GM12864 (cell line): Measurements from ENCODE around the gene UGT1A3.

Source experiments
- DNase-seq: peaks from one replicate; pipeline ENCODE4 v3.0.0-alpha.2; 2011; ENCODE audit warnings: low read depth
- H3K4me3 ChIP-seq: 2 replicates; pipeline ENCODE4 v1.5.1; 2011; ENCODE audit warnings: mild to moderate bottlenecking, low read depth, low read length, control low read depth
- TF ChIP-seq, protein P1 (sequence below): IDR thresholded peaks from 2 replicates; pipeline ENCODE4 v1.5.1; 2011; ENCODE audit warnings: low read depth, mild to moderate bottlenecking, moderate library complexity, low read length, control low read depth, inconsistent platforms; ENCODE audit errors: missing control alignments

UGT1A3 gene

DNA sequence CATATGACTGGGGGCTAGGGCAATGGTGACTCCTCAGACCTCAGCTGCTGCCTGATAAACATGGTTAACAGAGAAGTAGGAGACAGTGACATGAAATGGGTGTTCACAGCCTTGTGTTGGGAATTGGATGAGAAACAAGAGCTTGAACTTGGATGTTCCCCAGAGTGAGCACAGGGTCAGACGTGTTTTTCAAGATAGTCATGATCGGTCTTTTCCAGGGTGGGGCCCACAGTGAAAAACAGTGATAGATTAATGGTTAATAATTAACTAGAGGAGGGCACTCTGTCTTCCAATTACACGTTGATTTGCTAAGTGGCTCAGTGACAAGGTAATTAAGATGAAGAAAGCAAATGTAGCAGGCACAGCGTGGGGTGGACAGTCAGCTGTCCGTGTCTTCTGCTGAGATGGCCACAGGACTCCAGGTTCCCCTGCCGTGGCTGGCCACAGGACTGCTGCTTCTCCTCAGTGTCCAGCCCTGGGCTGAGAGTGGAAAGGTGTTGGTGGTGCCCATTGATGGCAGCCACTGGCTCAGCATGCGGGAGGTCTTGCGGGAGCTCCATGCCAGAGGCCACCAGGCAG lies at the start of gene UGT1A3:
UGT1A3 (plus strand) TSS at position 320 of the 579 bp plus-strand sequence; CDS start at position 405, 85 bp downstream.
- no peak for DNase-seq
- TF ChIP-seq, protein P1, sequence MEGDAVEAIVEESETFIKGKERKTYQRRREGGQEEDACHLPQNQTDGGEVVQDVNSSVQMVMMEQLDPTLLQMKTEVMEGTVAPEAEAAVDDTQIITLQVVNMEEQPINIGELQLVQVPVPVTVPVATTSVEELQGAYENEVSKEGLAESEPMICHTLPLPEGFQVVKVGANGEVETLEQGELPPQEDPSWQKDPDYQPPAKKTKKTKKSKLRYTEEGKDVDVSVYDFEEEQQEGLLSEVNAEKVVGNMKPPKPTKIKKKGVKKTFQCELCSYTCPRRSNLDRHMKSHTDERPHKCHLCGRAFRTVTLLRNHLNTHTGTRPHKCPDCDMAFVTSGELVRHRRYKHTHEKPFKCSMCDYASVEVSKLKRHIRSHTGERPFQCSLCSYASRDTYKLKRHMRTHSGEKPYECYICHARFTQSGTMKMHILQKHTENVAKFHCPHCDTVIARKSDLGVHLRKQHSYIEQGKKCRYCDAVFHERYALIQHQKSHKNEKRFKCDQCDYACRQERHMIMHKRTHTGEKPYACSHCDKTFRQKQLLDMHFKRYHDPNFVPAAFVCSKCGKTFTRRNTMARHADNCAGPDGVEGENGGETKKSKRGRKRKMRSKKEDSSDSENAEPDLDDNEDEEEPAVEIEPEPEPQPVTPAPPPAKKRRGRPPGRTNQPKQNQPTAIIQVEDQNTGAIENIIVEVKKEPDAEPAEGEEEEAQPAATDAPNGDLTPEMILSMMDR, result no peak
- no peak within 1 kb of the TSS for H3K4me3 ChIP-seq

DNA sequence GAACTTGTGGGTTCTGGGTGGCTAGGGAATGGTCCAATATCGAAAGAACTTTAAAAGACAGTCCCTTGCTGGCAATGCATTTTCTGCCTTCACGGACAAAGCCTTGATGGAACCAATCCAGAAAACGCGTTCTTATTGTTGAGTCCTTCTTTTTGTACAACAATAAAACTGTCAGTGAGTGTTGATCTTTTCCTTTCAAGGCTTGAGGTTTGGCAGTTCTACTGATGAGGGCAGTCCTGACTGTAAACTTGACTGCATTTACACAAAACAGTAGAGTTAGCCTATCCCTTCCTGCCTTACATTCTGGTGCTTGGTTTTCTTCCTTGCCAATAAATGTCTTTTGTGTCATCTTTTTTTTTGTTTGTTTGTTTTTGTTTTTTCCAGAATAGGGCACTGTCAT lies 49.6 kb upstream of the UGT1A3 start:
- TF ChIP-seq, protein P1, result no peak
- H3K4me3 ChIP-seq, result no peak overlapping the region
- no peak for DNase-seq

DNA sequence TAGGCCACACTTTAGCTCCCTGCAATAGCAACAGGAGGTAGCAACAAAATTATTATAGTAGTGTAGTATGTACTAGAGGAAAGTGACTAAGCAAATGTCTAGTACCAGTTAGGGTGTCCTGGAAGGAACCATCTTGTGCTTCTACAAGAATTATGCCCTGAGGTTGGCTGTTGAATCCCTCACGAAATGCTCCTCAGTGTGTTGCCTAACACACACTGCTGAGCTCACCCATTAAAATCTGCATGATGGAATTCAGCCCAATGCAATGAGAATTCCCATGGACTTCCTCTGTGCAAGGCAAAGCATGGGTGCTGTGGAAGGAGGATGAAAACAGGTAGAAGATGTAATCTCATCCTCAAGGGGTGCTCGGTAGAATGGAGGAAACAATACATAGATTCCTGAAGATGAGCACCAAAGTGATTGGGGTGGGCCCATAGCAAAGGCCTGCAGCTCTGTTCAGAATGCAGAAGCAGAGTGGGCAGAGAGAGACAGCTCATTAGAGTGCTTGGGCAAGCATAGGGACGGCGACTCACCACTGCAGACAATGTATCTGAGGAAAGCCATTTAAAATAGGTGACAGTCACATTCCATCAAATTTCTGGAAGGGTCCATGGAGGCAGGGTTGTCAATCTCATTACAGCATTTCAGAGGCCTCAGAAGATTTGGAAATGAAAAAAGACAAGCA lies 48.3 kb upstream of the UGT1A3 start:
- no peak for DNase-seq

DNA sequence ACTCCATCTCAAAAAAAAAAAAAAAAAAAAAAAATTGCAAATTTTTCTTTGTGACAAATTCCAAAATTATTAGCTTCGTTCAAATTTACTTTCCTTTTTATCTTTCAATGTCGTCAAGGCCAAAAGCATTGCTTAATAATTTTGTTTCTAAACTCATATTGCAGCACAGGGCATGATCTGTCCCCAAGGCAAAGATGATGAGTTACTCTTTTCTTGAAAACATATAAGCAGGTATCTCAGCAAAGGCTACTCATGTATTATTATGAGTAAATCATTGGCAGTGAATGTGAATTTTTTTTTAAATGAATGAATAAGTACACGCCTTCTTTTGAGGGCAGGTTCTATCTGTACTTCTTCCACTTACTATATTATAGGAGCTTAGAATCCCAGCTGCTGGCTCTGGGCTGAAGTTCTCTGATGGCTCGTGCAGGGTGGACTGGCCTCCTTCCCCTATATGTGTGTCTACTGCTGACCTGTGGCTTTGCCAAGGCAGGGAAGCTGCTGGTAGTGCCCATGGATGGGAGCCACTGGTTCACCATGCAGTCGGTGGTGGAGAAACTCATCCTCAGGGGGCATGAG lies 47.2 kb upstream of the UGT1A3 start, which contains the start of gene UGT1A7:
UGT1A7 (plus strand) TSS at position 381 of the 579 bp plus-strand sequence; CDS start at position 418, 37 bp downstream.
- TF ChIP-seq, protein P1, result no peak
- DNase-seq, result no peak
- H3K4me3 ChIP-seq, result no peak within 1 kb of the TSS

More for the DNA sequence above, 48.3 kb upstream of the UGT1A3 start:
- TF ChIP-seq, protein P1, result no peak
- no peak overlapping the region for H3K4me3 ChIP-seq

DNA sequence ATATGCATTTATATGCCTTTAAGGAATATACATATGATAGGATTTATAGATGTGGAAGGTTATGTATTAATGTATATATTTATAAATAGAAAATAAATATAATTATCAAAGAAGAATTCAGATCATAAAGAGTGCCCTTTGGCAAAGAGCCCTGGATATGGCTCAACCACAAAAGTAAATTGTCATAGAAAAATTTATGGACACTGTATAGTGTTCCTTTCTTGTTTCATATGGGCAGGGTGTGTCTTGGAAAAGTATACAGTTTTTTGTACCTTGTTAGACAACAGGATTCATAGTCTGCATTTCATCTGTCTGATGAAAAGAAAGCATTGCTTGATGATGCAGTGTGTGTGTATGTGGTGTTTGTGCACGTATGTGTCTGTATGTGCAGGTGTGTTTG lies 44.2 kb upstream of the UGT1A3 start:
- no peak for DNase-seq
- TF ChIP-seq, protein P1, result no peak

DNA sequence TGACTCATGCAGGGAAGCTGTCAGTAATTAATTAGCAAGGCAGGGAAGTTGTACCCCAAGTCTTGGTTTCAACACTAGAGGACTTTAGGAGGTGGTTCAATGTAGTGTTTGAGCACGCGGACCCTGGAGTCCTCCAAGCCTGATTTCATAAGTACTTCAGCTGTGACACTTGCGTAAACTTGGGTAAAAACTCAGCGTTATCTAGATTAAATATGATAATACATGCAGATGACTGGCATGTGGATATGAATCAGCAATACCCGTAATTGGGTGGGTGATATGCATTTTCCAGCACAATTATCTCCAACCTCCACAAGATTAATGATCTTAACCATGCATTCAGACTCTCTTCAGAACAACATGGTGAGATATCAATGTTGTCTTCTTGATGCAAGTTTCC lies 41.9 kb upstream of the UGT1A3 start:
- H3K4me3 ChIP-seq, result no peak overlapping the region
- TF ChIP-seq, protein P1, result no peak
- DNase-seq, result no peak

More for the DNA sequence above, 44.2 kb upstream of the UGT1A3 start:
- H3K4me3 ChIP-seq, result no peak overlapping the region
